Muscle layer of colon (tissue), 2 donors: ENCODE results near the gene DEPP1.
A peak's percentile ranks its signal among the peaks of the same experiment; 100 is the strongest.

Experiments
- H3K27ac ChIP-seq: one replicate; pipeline ENCODE4 v1.7.0; 2013; ENCODE audit warnings: low read depth, mild to moderate bottlenecking, low read length, moderate library complexity
- H3K27me3 ChIP-seq, 2 donors: one replicate each; pipeline ENCODE4 v1.7.0; 2013; ENCODE audit warnings: low read length in 2 of 2, mild to moderate bottlenecking in 2 of 2; ENCODE audit not compliant: insufficient read depth in 2 of 2, control insufficient read depth in 1 of 2
- H3K36me3 ChIP-seq: one replicate; pipeline ENCODE4 v1.7.0; 2013; ENCODE audit warnings: mild to moderate bottlenecking, low read length; ENCODE audit not compliant: insufficient read depth
- H3K4me1 ChIP-seq: one replicate; pipeline ENCODE4 v1.7.0; 2013; ENCODE audit warnings: mild to moderate bottlenecking, low read length; ENCODE audit not compliant: insufficient read depth
- H3K4me3 ChIP-seq, 2 donors: one replicate each; pipeline ENCODE4 v1.7.0; 2013; ENCODE audit warnings: low read length in 2 of 2, low read depth in 1 of 2, mild to moderate bottlenecking in 1 of 2, moderate library complexity in 1 of 2
- H3K9ac ChIP-seq: one replicate; pipeline ENCODE4 v1.7.0; 2013; ENCODE audit warnings: low read length
- H3K9me3 ChIP-seq: one replicate; pipeline ENCODE4 v1.7.0; 2013; ENCODE audit warnings: mild to moderate bottlenecking, low read length
- donor health status: abdominal sarcoma.
- donor health status: Adenocarcinoma of cecum.

DEPP1 gene

DNA sequence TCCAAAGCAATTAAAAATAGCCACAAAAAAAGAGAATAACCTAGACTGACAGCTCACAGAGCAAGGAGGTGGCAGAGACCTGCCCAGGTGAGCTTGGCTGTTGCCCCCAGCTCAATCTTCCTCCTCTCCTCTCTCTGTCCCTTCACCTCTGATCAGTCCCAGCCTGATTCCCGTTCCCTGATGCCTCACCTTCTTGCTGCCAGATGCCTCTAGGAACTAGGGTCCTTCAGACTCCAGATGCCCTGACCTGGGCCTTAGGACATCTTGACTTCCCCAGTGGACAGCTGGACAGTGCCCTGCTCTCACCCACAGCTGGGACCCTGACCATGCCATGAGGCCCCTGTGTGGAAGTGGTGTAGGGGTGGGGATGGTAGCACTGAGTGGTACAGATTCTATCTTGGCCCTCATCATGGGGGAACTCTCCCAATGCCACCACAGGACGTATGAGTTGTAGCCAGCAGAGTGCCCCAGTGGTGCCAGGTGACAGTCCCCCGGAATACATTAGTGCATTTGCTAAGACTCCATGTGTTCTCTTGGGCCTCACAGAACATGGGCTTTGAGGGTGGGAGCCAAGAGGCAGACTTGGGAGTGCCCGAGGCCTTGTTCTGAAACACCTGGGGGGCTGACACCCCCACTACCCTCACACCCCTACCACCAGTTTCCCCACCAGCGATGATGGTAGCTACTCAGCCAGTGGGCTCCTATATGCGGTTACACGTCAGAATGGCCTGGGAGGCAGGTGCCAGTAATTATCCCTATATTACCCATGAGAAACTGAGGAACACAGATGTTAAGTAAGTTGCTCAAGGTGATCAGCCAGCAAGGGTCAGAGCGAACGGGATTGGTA lies 2.0 kb downstream of the DEPP1 start:
- Histone ChIP-seq H3K27ac (peak overlapping the region; percentile 75), H3K9me3 (no peaks in the 10 kb centered on the region), H3K36me3 (peaks cover 16% of the 10 kb centered on the region), H3K4me1 (peaks cover 68% of the 10 kb centered on the region), H3K9ac (peak overlapping the region; percentile 10), H3K27me3 (no peaks in the 10 kb centered on the region), H3K4me3 (peak overlapping the region; percentile 18 to 95)

DNA sequence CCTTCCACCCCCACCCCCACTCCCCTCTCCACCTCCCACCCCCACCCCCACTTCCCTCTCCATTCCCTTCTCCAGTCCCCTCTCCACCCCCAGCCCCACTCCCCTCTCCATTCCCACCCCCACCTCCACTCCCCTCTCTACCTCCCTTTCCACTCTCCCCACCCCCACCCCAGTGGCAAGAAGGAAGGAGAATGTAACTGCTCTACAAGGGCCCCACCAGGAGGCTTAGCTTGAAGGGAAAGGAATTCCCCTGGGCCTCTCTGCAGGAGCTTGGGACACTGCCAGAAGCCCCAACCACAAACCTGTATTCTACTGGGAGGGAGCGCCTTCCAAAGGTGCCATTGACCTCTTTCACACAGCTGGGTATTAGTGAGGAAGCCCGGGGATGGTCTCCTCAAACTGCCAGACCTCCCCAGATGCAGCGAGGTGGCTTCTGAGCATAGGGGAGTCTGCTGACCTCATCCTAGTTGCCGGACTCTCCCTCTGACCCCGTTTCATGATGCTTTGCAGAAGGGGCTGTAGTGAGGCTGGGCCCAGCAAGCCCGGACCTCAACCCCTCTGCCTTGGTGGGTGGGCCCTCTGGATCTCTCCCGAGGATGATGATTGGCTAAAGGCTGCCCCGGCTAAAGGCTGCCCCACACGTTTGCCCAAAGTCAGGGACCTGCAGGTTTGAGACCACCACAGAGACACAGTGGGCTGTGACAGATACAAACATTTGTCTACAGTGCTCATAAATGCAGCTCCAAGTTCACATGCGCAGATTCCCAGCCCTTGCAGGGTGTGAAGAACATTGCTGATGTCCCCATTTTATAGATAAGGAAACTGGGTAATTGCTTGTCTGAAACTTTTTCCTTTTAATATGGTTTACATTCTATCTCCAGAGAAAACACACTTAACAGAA lies 2.9 kb downstream of the DEPP1 start:
- Histone ChIP-seq H3K27me3 (no peaks in the 10 kb centered on the region), H3K9me3 (no peaks in the 10 kb centered on the region), H3K4me1 (peaks cover 60% of the 10 kb centered on the region), H3K9ac (peak overlapping the region; percentile 10), H3K36me3 (peaks cover 16% of the 10 kb centered on the region), H3K27ac (peak overlapping the region; percentile 41), H3K4me3 (peak overlapping the region in 1 of 2 donors; percentile 95)

- no peaks in the 10 kb centered on the region for H3K27me3 ChIP-seq
- H3K4me3 ChIP-seq: peak overlapping the region; percentile 53 to 64
- peak overlapping the region; percentile 29 for H3K9ac ChIP-seq
- H3K36me3 ChIP-seq: peaks cover 24% of the 10 kb centered on the region
- peak overlapping the region; percentile 92 for H3K27ac ChIP-seq
- peaks cover 52% of the 10 kb centered on the region for H3K4me1 ChIP-seq
- no peaks in the 10 kb centered on the region for H3K9me3 ChIP-seq
These were observed 3.8 kb downstream of the DEPP1 start for GRCh38 chr10:44974628-44975430.

- Histone ChIP-seq H3K4me1 (peaks cover 45% of the 10 kb centered on the region), H3K27ac (peak overlapping the region; percentile 92), H3K9me3 (no peaks in the 10 kb centered on the region), H3K36me3 (peaks cover 24% of the 10 kb centered on the region), H3K9ac (peak overlapping the region; percentile 29), H3K27me3 (no peaks in the 10 kb centered on the region), H3K4me3 (peak overlapping the region; percentile 29 to 64)
These were observed 4.5 kb downstream of the DEPP1 start for GRCh38 chr10:44974082-44974627.

DNA sequence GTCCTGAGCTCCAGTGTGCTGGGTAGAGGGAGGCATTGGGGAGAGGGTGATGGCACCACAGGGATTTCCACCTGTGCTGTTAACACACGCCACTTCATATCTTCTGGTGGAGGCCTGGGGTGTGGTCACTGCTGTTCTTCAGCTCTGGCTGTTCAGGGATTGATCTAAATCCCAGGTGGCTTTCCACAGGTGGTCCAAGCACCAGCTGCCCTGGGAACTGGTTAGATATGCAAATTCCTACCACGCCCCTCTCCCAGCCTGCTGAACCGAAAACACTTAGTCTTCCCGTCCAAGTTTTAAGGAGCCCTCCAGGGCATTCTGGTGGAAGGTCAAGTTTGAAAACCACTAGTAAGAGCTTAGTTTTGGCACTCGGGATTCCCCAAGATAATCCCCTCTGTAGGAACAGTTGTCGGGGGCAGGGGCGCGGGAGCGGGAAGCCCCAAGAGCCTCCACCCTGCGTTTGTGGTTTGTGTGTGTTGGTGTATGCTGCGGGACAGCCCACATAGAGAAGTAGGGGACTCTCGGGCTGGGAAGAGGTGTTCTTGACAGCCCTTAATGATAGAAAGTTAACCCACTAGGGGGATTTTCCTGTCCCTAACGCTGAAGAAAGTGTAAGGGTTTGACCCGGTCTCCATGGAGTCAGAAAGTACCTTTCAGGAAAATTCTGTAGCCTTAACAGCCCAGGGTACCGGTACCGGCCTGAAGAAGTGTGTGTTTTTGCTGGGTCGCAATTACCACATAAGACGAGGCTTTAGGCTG lies 5.1 kb downstream of the DEPP1 start:
- peak overlapping the region; percentile 92 for H3K27ac ChIP-seq

GRCh38 chr10:44972874-44973306 lies 5.7 kb downstream of the DEPP1 start:
- Histone ChIP-seq H3K4me1 (peaks cover 41% of the 10 kb centered on the region), H3K36me3 (peaks cover 24% of the 10 kb centered on the region), H3K9me3 (no peaks in the 10 kb centered on the region), H3K4me3 (no peak overlapping the region), H3K27ac (no peak overlapping the region), H3K9ac (no peak overlapping the region), H3K27me3 (no peaks in the 10 kb centered on the region)

More for the DNA sequence above, 5.1 kb downstream of the DEPP1 start:
- H3K4me3 ChIP-seq: no peak overlapping the region
- H3K4me1 ChIP-seq: peaks cover 42% of the 10 kb centered on the region
- no peaks in the 10 kb centered on the region for H3K9me3 ChIP-seq
- peaks cover 24% of the 10 kb centered on the region for H3K36me3 ChIP-seq
- no peak overlapping the region for H3K9ac ChIP-seq
- no peaks in the 10 kb centered on the region for H3K27me3 ChIP-seq

- Histone ChIP-seq H3K9ac (no peak overlapping the region), H3K4me3 (no peak overlapping the region)
These were observed 6.5 kb downstream of the DEPP1 start for GRCh38 chr10:44971935-44972757.

GRCh38 chr10:44971434-44971833 lies 7.2 kb downstream of the DEPP1 start:
- Histone ChIP-seq H3K4me3 (no peak overlapping the region), H3K9ac (no peak overlapping the region), H3K27ac (no peak overlapping the region), H3K36me3 (peaks cover 16% of the 10 kb centered on the region), H3K27me3 (no peaks in the 10 kb centered on the region), H3K4me1 (peaks cover 37% of the 10 kb centered on the region), H3K9me3 (no peaks in the 10 kb centered on the region)

More at GRCh38 chr10:44971935-44972757, 6.5 kb downstream of the DEPP1 start:
- H3K9me3 ChIP-seq: no peaks in the 10 kb centered on the region
- no peak overlapping the region for H3K27ac ChIP-seq
- peaks cover 22% of the 10 kb centered on the region for H3K36me3 ChIP-seq
- H3K4me1 ChIP-seq: peaks cover 40% of the 10 kb centered on the region
- H3K27me3 ChIP-seq: no peaks in the 10 kb centered on the region

- H3K4me1 ChIP-seq: peaks cover 36% of the 10 kb centered on the region
- H3K9ac ChIP-seq: no peak overlapping the region
- H3K9me3 ChIP-seq: no peaks in the 10 kb centered on the region
- H3K36me3 ChIP-seq: peaks cover 15% of the 10 kb centered on the region
- H3K4me3 ChIP-seq: no peak overlapping the region
- H3K27ac ChIP-seq: no peak overlapping the region
- H3K27me3 ChIP-seq: no peaks in the 10 kb centered on the region
These were observed 7.7 kb downstream of the DEPP1 start for GRCh38 chr10:44970812-44971395.
